ENCODE results near the gene MCUB.

MCUB gene

DNA sequence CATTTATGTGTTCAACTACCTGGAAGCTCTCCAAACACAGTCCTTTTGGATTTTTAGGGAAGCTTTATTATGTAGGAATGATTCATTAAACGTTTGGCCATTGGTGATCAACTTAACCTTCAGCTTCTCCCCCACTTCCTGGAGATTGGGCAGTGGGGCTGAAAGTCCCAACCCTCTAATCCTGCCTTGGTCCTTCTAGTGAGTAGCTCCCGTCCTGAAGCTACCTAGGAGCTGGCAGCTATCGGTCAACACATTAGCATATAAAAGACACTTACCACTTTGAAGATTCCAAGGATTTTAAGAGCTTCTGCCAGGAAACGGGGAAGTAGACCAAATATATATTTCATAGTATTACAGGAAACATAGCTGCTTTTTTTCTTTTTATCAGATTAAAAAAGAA lies 69.7 kb downstream of the MCUB start (continued):
- TF ChIP-seq, protein P1, sequence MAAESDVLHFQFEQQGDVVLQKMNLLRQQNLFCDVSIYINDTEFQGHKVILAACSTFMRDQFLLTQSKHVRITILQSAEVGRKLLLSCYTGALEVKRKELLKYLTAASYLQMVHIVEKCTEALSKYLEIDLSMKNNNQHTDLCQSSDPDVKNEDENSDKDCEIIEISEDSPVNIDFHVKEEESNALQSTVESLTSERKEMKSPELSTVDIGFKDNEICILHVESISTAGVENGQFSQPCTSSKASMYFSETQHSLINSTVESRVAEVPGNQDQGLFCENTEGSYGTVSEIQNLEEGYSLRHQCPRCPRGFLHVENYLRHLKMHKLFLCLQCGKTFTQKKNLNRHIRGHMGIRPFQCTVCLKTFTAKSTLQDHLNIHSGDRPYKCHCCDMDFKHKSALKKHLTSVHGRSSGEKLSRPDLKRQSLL (tag by site-specific recombination; IDR thresholded peaks at IDR 0.05) = no peak
- no peak for TF ChIP-seq ZNF660 (tag by site-specific recombination; IDR thresholded peaks at IDR 0.05)
- TF ChIP-seq ZNF555 (tag by site-specific recombination; conservative IDR thresholded peaks at IDR 0.05) = no peak
- TF ChIP-seq KLF16 (tag by site-specific recombination; IDR thresholded peaks at IDR 0.05) = no peak

DNA sequence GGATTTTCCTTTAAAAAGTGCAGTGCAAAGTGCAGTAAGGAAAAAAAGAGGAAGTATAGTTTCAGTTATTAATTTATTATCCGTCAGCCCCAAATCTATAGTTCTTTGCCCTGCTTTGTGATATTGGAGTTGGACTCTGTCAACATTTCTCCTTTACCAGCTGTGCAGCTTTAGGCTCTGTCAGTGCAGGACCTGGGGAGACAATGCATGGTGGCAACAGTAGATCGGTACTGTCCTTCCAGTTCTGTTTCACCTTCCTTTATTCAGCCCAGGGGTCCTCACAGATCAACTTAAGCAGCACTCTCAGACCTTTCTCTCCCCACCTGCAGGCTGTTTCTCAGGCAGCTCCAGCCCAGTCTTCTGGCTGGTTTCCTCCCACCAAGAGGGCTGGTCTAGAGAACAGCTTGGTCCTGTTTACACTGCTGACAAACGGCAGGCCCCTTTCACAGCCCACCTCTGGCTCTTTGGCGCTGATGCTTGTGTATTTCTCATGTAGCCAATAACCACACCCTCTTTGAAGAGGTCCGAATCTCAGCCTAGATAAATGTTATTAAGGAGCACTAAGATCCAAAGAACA lies 71.6 kb downstream of the MCUB start:
- CTCF ChIA-PET = interaction anchor here (0.5 to 0.7 kb wide), 2 partner anchors 33 to 114 kb away, joined by 3 to 4 read pairs; no protein-coding TSS in a partner anchor
- Histone ChIP-seq H3K9me3 (ENCODE audit: control insufficient read depth, insufficient read depth, low read depth, low read length) (no peaks in the 10 kb centered on the region), H3K27ac (ENCODE audit: extremely low read depth, low read depth, low read length) (no peak overlapping the region), H3K4me1 (ENCODE audit: control insufficient read depth, insufficient read depth, low read length) (peaks cover 6% of the 10 kb centered on the region; the same call in 1 of the 2 replicates), H3K36me3 (ENCODE audit: control insufficient read depth in 2 of 2, insufficient read depth in 1 of 2, low read length in 2 of 2) (no peaks in the 10 kb centered on the region), H3K4me3 (ENCODE audit: low read depth, low read length) (no peak overlapping the region)
- TF ChIP-seq ZNF341 (tag by site-specific recombination; IDR thresholded peaks at IDR 0.05; ENCODE audit: low read depth) (peak; percentile 49; the same call in 1 of the 2 replicates), ZNF335 (tag by site-specific recombination; conservative IDR thresholded peaks at IDR 0.05) (peak; percentile 62), ZNF785 (tag by site-specific recombination; IDR thresholded peaks at IDR 0.05) (no peak), ZNF391 (tag by site-specific recombination; IDR thresholded peaks at IDR 0.05; ENCODE audit: borderline replicate concordance, low read depth) (no peak)
- TF ChIP-seq, protein P2, sequence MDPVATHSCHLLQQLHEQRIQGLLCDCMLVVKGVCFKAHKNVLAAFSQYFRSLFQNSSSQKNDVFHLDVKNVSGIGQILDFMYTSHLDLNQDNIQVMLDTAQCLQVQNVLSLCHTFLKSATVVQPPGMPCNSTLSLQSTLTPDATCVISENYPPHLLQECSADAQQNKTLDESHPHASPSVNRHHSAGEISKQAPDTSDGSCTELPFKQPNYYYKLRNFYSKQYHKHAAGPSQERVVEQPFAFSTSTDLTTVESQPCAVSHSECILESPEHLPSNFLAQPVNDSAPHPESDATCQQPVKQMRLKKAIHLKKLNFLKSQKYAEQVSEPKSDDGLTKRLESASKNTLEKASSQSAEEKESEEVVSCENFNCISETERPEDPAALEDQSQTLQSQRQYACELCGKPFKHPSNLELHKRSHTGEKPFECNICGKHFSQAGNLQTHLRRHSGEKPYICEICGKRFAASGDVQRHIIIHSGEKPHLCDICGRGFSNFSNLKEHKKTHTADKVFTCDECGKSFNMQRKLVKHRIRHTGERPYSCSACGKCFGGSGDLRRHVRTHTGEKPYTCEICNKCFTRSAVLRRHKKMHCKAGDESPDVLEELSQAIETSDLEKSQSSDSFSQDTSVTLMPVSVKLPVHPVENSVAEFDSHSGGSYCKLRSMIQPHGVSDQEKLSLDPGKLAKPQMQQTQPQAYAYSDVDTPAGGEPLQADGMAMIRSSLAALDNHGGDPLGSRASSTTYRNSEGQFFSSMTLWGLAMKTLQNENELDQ (tag by site-specific recombination; IDR thresholded peaks at IDR 0.05; ENCODE audit: low read depth) = no peak
- POLR2A ChIA-PET = no interaction called here

DNA sequence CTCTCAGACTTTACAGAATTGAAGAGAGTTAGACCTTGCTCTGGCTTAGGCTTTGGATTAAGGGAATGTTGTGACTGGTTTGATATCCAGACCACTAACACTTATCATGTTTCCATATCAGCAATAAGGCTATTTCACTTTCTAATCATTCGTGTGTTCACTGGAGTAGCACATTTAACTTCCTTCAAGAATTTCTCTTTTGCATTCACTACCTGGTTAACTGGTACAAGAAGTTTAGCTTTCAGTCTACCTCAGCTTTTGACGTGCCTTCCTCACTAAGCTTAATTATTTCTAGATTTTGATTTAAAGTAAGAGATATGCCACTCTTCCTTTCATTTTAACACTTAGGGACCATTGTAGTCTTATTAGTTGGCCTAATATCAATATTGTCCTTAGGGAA lies 80.6 kb downstream of the MCUB start:
- Histone ChIP-seq H3K27ac (ENCODE audit: extremely low read depth, low read depth, low read length) (no peak overlapping the region), H3K4me3 (ENCODE audit: low read depth, low read length) (no peak overlapping the region), H3K4me1 (ENCODE audit: control insufficient read depth, insufficient read depth, low read length) (no peaks in the 10 kb centered on the region), H3K36me3 (ENCODE audit: control insufficient read depth in 2 of 2, insufficient read depth in 1 of 2, low read length in 2 of 2) (no peaks in the 10 kb centered on the region), H3K9me3 (ENCODE audit: control insufficient read depth, insufficient read depth, low read depth, low read length) (no peaks in the 10 kb centered on the region)
- TF ChIP-seq, protein P3, sequence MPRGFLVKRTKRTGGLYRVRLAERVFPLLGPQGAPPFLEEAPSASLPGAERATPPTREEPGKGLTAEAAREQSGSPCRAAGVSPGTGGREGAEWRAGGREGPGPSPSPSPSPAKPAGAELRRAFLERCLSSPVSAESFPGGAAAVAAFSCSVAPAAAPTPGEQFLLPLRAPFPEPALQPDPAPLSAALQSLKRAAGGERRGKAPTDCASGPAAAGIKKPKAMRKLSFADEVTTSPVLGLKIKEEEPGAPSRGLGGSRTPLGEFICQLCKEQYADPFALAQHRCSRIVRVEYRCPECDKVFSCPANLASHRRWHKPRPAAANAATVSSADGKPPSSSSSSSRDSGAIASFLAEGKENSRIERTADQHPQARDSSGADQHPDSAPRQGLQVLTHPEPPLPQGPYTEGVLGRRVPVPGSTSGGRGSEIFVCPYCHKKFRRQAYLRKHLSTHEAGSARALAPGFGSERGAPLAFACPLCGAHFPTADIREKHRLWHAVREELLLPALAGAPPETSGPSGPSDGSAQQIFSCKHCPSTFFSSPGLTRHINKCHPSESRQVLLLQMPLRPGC (tag by site-specific recombination; IDR thresholded peaks at IDR 0.05) = no peak
- no peak for TF ChIP-seq KLF10 (tag by site-specific recombination; IDR thresholded peaks at IDR 0.05)
- TF ChIP-seq, protein P4, sequence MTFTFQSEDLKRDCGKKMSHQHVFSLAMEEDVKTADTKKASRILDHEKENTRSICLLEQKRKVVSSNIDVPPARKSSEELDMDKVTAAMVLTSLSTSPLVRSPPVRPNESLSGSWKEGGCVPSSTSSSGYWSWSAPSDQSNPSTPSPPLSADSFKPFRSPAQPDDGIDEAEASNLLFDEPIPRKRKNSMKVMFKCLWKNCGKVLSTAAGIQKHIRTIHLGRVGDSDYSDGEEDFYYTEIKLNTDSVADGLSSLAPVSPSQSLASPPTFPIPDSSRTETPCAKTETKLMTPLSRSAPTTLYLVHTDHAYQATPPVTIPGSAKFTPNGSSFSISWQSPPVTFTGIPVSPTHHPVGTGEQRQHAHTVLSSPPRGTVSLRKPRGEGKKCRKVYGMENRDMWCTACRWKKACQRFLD (tag by site-specific recombination; IDR thresholded peaks at IDR 0.05) = no peak
- TF ChIP-seq ZNF791 (tag by site-specific recombination; IDR thresholded peaks at IDR 0.05) = no peak
- TF ChIP-seq, protein P5, sequence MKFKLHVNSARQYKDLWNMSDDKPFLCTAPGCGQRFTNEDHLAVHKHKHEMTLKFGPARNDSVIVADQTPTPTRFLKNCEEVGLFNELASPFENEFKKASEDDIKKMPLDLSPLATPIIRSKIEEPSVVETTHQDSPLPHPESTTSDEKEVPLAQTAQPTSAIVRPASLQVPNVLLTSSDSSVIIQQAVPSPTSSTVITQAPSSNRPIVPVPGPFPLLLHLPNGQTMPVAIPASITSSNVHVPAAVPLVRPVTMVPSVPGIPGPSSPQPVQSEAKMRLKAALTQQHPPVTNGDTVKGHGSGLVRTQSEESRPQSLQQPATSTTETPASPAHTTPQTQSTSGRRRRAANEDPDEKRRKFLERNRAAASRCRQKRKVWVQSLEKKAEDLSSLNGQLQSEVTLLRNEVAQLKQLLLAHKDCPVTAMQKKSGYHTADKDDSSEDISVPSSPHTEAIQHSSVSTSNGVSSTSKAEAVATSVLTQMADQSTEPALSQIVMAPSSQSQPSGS (tag by site-specific recombination; IDR thresholded peaks at IDR 0.05; ENCODE audit: low read depth) = no peak
- TF ChIP-seq ZNF530 (tag by site-specific recombination; IDR thresholded peaks at IDR 0.05; ENCODE audit: low read depth) = no peak
- TF ChIP-seq ZNF776 (tag by site-specific recombination; IDR thresholded peaks at IDR 0.05; ENCODE audit: borderline replicate concordance) = no peak
- no peak for TF ChIP-seq ZBTB17 (tag by site-specific recombination; IDR thresholded peaks at IDR 0.05)
- TF ChIP-seq HOXA7 (CRISPR knock-in tag; IDR thresholded peaks at IDR 0.05; ENCODE audit: borderline replicate concordance) = no peak
- TF ChIP-seq ZNF777 (tag by site-specific recombination; IDR thresholded peaks at IDR 0.05; ENCODE audit: borderline replicate concordance) = no peak
- TF ChIP-seq YY2 (tag by site-specific recombination; IDR thresholded peaks at IDR 0.05) = no peak
- no peak for TF ChIP-seq ZNF169 (tag by site-specific recombination; IDR thresholded peaks at IDR 0.05)
- no peak for TF ChIP-seq ZNF366 (tag by site-specific recombination; conservative IDR thresholded peaks at IDR 0.05)
- TF ChIP-seq ZNF785 (tag by site-specific recombination; IDR thresholded peaks at IDR 0.05) = no peak
- ChIA-PET POLR2A (no interaction called here), CTCF (no interaction called here)
